Femur (tissue), 1 donor: ENCODE measurements around the gene PMEPA1.

Experiments
- DNase-seq: peaks from one replicate; pipeline ENCODE4 v3.0.0-alpha.2; 2017

PMEPA1 gene

GRCh38 chr20:57710841-57711240 lies 1.0 kb upstream of the PMEPA1 start:
- no peak for DNase-seq

DNA sequence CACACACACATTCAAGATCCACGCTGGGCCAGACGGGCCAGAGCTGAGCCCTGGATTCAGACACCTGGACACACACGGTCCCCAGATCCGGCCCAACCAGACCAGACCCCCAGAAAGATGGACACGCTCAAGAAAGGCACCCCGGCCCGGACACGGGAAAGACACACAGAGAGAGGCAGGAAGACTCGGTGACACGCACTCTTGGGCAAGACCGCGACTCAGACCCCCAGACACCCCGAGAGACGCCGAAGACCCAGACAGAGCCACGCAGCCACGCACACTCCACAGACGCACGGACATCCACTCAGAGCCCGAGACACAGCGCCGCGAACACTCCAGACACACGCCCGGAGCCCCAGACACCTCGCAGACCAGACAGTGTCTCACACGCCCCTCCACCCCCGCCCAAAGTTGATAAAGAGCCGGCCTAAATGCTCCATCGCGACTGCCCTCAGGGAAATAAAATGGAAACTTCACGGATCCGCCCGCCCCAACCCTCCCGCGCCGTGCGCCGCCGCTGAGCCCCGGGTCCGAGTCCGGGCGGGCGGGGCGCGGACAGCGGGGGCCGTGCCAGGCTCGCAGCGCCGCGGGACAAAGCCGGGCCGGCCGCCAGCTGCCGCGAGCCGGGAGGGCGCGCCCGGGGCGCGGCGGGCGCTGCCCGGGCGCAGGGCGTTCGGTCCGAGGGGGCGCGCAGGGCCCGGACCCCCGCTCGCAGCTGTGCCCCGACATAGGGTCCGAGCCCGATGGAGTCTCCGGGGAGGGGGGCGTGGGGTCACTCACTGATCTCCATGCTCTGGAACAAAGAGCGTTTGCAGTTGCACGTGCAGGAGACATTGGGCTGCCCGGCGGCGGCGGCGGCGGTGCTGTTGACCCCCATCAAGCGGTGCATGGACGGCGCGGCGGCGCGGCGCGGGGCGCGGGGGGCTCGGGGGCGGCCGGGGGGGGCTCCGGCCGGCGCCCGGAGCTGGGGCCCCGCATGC lies 831 bp downstream of the PMEPA1 start:
- peak; percentile 64 for DNase-seq

GRCh38 chr20:57707849-57708693 lies 1.7 kb downstream of the PMEPA1 start:
- DNase-seq, result peak; percentile 58

DNA sequence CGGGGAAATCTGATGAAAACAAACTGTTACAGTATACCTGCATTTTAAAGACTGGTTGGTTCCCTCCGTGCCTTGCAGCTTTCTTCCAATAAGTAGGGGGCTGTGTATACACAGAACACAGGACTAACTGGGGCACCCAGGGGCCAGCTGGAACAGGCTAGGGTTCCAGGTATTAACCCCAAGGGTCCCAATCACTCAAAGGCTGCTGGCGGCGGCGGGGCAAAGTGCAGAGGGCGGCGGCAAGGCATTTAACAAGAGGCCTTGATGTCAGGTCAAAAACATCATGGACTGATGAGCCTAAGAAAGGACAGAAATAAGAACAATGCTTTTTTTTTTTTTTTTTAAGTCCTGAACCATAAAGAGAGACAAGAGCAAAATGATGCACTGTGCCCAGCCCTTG lies 2.5 kb downstream of the PMEPA1 start:
- DNase-seq, result no peak

GRCh38 chr20:57705127-57705899 lies 4.5 kb downstream of the PMEPA1 start:
- no peak for DNase-seq

DNA sequence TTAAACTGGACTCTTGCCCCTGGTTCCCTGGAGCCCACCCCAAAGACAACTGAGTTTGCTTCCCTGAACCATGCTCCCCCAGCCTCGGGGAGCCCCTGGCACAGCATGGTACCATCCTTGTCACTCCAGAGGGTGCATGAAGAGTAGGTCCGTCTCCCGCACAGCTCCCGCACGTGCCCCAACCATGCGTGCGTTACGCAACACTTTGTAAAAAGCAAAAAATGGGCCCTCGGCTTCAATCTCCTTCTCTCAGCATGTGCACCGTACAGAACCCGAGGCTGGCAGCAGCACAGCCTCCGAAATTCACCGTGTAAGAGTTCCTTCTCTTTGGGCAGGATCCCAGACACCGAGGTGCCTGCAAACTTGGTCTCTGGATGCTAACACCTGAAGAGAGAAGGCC lies 5.6 kb downstream of the PMEPA1 start:
- no peak for DNase-seq

- no peak for DNase-seq
Measured at GRCh38 chr20:57703013-57703412, 6.8 kb downstream of the PMEPA1 start.

DNA sequence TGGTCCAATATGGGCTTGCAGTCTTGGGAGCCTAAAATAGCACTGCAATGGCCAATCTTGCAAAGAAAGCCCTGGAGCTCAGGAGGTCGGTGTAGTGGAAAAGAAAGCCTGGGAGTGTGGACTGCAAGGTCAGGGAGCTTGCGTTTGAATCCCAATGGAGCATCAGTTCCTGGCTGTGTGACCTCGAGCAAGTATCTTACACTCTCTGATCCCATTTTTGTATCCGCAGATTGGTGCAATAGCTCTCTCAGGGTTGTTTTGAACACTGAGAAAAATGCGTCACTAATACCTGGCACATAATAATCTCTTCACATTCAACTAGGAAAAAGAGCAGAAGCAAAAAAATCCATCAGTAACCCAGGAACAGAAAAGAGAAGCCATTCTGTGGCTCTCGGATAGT lies 7.3 kb downstream of the PMEPA1 start:
- DNase-seq, result no peak

DNA sequence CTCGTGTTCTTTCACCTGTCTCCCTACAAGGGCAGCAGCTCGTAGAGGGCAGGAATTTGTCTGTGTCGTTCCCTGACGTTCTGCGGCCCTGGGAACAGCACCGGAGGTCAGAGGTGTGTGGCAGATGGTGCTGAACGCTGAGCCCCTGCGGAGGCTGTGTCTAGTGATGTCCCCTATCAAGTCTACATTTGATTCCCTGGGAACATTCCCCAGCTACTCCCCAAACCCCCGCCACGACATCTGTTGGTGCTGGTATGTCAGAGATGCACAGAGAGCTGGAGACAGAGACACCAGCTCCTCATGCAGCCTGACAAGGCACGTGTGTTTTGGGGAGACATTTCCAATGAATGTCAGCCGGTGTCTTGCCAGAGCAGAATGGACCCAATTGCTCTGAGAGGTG lies 7.7 kb downstream of the PMEPA1 start:
- no peak for DNase-seq

DNA sequence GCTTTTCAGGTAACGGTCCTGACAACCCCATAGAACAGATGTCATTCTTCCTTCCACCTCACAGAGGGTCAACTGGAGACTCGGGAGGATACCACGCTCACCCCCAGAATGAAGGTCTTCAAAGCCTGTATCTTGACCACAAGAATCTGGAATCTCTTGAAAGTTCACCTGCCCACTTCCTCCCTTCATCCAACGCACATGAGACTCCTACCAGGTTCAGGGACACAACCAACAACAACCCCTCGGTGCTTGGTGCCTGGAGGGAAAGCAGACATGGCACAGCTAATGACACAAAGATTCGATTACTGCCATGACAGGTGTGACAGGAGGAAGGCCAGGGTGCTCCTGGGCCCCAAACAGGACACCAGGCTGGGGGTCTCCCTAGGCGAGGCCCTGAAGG lies 8.2 kb downstream of the PMEPA1 start:
- no peak for DNase-seq

DNA sequence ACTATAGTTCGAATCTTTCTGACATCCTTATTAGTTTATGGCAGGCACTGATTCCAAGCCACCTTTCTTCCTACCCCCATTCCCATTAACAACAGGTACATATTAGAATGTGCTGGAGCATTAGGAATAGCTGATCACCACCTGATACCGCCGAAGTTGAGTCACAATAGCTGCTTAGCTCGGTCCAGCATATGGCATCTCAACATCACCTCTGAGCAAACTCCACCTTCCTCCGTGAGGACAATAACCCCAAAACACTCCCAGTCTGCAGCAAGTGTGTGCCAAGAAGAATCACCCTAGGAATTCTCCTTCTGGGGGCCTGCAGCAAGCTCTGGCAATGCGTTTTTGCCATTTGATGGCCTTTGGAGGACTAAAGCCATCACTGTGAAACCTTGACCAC lies 8.7 kb downstream of the PMEPA1 start:
- no peak for DNase-seq

DNA sequence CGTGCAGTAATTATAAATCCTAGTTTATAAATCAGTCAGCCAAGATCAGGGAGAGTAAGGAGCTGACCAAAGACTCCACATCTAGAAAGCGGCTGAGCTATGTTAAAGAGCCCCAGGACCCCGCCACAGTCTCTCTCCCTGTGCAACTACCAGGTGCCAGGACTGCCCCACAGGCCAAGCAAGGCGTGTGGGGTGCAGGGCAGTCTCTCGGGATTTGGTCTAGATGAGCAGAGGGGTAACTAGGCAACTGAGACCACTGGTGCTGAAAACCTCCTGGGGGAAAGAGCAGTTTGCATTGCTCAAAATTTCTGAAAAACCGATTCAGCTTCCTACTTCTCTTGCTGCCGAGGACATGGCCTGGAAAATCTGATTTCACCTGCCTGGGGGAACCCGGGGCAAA lies 10.4 kb downstream of the PMEPA1 start:
- DNase-seq, result no peak

DNA sequence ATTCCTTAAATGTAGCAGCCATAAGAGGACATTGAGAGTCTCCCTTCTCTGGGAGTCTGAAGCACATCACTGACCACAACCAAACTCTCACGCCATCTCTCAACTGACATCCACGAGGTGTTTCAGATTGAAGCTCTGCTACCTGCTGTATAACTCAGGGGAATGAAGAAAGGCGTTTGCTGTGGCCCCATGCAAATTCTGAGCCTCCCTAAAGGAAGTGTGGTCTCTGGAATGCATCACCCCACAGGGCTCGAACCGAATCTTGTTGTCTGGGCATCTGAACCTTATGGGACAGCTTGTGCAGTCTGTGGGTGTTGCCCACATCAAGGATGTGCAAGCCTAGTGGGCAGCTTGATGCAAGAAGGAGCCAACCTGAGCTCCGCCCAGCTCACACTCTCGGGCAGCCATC lies 10.9 kb downstream of the PMEPA1 start:
- no peak for DNase-seq

GRCh38 chr20:57698116-57698866 lies 11.5 kb downstream of the PMEPA1 start:
- no peak for DNase-seq

DNA sequence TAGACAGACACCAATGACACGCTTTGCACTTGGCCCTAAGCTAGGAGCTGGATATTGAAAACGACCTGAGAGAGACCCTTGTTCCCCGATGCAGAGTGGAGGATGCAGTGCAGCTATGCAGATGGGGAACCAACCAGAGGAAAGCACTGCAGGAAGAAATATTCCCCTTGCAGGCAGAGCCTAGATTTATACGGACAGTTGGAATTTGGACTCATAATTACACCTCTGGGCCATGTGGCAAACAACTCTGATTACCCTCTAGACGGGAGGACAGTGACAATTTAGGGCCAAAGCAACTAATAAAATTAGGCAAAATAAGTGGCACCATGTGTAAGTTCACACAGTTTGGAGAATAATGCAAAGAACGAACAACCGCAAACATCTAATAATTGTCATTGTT lies 12.3 kb downstream of the PMEPA1 start:
- no peak for DNase-seq

DNA sequence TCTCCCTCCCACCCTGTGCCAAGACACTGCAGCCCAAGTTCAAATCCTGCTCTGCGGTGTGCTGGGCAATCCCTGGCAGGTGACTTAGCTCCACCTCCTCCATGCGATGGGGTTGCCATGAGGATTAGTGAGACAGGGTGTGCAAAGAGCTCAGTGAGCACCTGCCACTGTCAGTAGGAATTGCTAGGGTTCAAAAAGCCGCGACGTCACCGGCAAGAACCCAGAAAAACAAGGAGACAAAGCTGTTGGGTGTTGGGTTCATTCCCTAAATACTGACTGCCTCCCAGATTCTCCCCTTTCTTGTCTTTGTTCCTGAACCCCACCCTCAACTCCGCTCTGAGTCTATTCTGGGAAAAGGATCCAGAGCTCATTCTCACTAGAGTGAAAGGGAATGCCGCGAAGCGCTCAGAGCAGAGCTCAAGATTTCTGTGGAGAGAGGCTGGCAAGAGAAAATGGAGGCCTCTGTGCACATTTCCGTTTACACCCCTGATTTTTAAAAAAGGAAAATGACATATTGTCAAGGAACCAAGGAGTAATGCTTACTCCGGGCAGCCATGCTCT lies 13.3 kb downstream of the PMEPA1 start:
- DNase-seq, result no peak

DNA sequence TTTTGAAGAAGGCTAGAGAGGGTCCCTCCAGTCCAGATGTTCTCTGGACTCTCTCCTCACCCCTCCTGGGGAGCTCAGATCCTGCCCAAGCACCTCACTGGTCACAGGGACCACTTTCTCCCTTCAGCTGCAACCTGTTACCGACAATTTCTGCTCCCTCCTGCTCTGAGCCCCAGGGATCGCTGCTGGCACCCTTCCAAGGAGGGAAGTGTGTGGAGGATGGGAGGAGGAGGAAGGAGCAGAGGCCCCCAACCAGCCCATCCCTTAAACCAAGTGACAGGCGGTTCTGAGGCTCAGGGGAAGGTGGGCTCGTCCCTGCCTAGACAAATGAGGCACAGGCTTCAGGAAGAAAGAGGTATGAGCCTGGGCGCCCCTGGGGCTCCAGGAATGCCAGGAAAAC lies 13.9 kb downstream of the PMEPA1 start:
- DNase-seq, result no peak

DNA sequence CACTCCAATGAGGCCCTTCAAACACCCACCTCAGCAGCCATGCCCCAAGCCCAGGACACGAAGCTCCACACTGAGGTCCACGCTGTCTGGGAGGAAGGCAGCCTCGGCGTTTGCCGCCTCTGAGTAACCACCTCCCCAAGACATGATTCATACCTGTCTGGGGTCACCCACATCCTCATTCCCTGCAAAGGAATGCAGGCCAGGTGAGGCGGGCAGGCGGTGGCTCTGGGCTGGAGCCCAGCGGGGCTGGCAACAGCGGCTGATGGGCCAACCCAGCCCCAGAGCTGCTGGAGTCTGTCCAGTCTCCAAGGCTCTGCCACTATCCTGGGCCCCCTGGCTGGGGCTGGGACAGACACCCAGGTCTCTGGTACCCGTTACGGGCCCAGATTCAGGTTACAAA lies 14.8 kb downstream of the PMEPA1 start:
- DNase-seq, result no peak

- DNase-seq, result no peak
Measured at GRCh38 chr20:57694481-57694880, 15.3 kb downstream of the PMEPA1 start.

DNA sequence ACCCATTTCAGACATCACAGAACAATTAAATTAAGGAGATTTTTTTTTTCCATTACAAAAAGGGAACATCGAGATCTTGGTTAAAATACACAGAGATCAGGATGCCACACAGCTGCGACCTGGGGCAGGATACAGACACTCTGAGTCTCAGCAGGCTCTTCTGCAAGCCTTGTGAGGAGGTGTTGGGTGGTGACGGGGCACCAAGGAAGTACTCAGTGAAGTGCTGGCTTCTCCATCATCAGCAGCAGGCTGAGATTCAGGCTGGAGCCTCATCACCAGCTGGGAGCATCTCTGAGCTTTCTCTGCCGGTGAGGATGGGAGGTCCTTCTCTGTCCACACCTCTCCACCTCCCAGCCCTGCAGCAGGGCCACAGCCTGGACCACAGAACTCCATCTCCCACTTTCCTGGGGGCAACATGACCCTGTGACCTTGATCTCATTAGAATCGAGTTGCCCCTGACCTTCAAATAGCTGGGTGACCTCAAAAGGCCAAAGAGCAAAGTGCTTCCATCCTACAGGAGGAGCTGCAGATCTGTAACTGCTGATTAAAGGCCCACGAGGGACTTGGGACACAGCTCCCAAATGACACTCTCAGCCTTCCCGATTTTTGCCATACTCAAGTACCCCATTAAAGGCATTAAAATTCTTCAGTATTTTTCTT lies 16.0 kb downstream of the PMEPA1 start:
- DNase-seq, result no peak

DNA sequence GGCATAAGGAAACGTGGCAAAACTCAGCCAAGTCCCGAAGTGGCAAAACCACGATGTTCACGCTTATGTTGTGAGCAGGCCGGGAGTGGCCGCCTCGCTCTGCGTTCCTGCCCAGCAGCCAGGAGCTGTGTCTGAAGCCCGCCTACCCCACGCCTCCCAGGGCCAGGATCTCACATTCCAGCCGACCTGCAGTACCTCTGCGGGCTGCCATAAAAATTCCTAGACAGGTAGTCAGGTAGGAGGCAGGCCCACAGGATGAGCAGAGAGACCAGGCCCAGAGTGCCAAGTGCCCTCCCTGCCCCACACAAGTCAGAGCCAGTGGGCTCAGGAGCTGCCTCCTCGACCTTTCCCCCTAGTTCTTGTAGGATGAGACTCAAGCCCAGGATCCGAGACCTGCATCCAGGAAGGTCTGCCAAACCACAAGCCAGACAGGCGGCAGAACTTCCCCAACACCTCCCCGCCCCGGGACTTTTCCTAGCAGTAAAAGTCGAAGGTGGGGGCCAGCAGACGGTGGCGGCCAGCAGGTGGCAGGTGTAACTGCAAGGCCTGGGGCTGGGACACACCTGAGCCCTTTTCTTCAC lies 16.7 kb downstream of the PMEPA1 start:
- DNase-seq, result no peak
